Measurements from ENCODE around the gene SLBP.
"Not testable (repeated sequence)": the region's sequence is repeated elsewhere in the genome, so short reads cannot be mapped to it uniquely, and the experiment has no call there.

SLBP gene

DNA sequence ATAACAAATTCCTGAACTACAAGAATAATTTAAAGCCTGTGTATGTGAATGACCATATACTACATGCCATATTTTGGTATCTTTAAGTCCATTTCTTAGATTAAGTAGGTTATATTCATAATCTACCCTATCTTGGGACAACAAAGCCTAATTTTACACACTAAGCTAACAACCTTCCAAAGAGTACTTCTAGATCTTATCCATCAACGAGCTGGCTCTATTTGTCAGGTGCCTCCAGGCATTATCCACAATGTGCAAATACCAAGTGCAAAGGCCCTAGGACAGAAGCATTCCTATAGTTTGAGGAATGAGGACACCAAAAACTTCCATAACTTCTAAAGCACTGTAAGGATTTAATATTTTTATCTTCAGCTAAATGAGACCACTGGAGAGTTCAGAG lies 3.5 kb downstream of the SLBP start:
- DNase-seq (ENCODE audit: low read depth) = no peak

DNA sequence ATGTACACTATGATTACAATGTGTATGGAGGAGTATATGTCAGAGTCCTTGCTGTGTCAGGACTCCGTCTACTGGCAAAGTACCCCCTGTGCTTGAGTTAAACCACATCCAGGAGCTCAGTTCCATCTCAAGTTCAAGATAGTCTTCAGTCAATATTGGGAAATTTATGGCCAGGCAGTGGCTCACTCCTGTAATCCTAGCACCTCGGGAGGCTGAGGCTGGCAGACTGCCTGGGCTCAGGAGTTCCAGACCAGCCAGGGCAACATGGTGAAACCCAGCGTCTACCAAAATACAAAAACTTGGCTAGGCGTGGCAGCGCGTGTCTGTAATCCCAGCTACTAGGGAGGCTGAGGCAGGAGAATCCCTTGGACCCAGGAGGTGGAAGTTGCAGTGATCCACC lies 5.8 kb downstream of the SLBP start:
- no peak for DNase-seq (ENCODE audit: low read depth)

DNA sequence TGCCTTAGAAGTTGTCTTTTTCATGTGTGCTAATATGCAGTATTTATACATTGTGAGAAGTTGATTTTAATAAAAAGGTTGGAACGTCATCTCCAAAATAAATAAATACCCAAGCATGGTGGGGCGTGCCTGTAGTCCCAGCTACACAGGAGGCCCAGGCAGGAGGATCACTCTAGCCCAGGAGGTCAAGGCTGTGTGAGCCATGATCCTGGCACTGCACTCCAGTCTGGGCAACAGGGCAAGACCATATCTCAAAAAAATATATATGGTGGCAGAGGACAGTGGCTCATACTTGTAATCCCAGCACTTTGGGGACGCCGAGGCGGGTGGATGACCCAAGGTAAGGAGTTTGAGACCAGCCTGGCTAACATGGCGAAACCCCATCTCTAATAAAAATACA lies 6.4 kb downstream of the SLBP start:
- no peak for DNase-seq (ENCODE audit: low read depth)

DNA sequence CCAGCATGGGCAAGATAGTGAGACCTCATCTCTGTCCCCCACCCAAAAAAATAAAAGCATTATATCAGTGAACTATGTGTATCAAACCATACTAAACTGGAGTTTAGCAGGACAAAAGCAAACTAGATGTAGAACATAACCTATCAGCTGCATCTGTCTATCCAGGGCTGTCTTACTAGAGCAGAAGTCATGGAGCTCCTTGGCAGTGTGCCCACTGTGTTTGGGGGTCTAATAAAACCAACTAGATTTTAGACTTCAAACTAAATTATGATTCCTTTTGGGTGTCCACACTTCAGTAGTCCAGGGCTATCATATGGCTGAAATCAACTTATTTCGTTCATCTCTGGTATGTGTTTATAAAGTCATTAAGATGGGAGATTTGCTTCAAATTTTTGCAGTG lies 8.3 kb downstream of the SLBP start:
- no peak for DNase-seq (ENCODE audit: low read depth)

DNA sequence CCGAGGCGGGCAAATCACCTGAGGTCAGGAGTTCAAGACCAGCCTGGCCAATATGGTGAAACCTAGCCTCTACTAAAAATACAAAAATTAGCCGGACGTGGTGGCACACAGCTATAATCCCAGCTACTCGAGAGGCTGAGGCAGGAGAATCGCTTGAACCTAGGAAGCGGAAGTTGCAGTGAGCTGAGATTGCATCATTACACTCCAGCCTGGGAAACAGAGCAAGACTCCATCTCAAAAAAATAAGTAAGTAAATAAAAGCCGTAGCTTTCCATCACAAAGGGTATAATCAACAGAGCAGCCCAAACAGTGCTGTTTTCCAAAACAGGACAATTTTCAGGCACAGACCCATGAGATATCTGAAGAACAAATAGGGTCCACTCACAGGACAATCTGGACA lies 10.4 kb downstream of the SLBP start:
- DNase-seq (ENCODE audit: low read depth) = not testable (repeated sequence)

DNA sequence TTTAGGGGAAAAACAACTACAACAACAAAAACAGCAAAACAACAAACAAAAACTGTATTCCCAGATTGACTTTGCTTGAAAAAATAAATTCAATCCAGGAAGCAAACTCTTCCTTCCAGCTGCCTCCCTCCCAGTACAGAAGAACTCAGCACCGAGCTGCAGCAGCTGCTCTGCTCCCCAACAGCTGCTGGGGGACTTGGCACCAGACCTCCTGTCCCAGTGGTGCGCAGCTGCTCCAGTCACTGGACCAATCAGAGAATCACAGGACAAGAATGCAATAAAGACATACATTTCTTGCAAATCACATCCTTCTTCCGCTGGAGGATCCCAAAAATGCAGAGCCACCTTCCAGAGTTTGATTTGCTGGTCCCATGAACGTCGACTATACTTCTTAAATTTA lies 16.2 kb downstream of the SLBP start:
- no peak for DNase-seq (ENCODE audit: low read depth)

DNA sequence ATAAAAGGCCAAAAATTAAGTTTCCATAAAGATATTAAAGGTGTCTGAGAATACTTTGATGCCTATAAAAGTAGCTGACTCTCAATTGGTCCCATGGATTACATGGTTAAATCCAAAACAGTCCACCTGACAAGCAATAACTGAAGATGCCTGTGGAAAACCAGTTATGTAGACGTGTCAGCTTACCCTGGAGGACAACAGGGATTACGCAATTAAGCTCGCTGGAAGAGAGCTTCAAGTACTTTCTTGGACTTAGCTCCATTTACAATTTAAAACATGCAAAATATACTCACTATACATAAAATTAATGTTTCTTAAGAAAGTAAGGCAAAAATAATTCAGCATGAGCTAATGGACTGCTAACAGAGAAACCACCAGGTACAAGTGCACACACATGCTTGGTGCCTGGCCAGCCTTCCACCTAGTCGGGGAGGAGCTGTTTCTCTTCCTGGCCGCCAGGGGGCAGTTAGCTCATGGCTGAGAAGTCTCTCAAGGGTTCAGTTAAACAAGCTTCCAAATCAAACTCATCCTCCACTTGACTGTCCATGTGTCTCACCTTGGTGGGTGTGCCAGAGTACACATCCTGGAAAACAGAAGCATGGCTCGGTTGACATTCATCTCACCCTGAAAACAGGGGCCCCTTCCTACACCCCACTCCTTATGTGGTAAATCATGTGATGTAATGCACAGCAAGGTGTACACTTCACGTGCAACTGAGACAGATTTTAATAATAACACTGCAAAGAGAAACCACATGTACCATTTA lies 18.8 kb downstream of the SLBP start:
- DNase-seq (ENCODE audit: low read depth) = peak; percentile 63

DNA sequence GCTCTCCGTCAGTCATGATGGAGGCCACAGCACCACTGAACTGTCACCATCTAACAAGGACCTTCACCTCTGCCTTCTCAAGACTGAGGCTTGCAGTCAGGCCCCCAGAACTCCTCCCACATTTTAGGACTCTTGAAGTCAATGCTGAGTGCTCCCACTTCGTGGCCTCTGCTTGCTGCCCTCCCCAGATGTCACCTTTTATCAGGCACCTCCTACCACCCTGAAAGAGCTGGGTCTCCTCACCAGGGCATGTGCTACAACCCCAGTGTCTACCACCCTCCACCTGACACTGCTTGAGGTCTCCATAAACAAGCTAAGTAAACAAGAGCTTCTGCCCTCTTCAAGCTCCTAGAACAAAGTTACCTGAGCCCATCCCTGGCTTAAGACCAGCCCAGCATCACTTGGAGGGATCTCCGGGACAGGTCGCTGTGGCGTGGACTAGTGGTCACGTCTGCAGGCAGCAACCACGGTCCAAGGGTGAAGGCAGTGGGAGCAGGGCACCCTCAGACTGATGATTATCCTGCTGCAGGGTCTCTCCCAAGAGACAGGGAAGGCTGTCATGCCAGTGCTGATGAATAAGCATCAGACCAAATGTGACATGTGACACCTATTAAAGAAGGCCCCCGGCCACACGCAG lies 20.3 kb downstream of the SLBP start:
- DNase-seq (ENCODE audit: low read depth) = no peak

- no peak for DNase-seq (ENCODE audit: low read depth)
Measured at GRCh38 chr4:1690698-1691097, 21.4 kb downstream of the SLBP start.

DNA sequence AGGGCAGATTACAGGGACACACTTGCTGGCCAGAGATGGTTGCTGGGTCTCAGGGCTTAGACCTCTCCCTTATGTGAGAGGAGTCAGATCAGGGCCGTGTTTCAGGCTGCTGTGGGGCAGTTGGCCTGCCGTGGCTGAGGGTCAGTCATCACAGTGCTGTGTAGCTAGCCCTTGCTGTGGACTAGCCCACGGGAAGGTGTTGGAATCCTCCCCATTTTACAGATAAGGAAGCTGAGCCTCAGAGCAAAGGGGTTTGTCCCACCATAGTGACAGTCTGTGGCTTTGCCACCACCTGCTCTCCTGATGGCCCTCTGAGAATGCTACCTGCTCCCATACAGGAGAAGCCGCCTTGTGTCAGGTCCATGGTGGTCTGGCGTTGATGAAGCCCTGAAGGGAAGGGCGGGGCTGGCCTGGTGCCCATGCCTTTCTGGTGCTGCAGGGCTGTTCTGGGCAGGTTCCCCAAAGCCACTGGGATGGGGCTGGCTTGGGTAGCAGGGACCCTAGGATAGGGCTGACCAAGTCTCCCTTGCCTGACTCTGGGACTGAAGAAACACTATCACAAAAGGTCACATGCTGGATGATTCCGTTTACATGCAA lies 25.6 kb downstream of the SLBP start:
- no peak for DNase-seq (ENCODE audit: low read depth)

DNA sequence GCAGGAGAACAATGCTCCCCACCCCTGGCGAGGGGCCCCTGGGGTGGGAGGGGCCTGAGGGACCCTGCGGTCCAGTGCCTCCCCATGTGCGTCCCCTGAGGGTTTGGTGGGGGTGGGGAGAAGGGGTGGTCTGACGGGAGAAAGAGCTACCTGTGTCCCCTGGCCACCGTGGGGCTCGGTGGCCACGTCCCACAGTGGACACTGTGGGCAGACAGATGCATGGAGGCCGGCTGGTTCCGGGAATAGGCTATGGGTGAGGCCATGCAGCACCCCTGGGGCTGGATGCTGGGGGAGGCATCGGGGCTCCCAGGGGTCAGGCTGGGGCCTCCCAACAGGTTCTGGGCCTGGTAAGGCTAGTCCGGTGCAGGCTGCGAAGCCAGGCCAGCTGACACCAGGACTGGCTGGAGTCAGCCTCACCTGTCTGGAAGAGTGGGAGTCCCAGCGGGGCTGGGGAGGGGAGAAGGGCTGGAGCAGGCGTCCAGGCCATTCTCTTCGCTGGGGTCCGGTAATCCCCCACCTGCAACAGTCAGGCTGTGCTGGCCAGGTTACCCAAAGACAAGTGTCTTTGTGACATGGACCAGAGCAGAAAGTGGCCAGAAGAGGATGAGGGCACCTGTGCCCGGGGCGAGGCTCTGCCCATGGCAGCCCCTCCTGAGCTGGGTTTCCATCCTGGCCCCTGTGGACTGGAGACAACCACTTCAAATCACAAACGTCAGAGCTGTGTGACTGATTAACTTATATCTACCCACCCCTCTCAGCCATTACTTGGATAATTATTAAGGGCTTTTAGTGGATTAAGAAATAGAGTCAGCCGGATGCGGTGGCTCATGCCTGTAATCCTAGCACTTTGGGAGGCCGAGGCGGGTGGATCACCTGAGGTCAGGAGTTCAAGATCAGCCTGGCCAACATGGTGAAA lies 26.6 kb downstream of the SLBP start:
- no peak for DNase-seq (ENCODE audit: low read depth)

DNA sequence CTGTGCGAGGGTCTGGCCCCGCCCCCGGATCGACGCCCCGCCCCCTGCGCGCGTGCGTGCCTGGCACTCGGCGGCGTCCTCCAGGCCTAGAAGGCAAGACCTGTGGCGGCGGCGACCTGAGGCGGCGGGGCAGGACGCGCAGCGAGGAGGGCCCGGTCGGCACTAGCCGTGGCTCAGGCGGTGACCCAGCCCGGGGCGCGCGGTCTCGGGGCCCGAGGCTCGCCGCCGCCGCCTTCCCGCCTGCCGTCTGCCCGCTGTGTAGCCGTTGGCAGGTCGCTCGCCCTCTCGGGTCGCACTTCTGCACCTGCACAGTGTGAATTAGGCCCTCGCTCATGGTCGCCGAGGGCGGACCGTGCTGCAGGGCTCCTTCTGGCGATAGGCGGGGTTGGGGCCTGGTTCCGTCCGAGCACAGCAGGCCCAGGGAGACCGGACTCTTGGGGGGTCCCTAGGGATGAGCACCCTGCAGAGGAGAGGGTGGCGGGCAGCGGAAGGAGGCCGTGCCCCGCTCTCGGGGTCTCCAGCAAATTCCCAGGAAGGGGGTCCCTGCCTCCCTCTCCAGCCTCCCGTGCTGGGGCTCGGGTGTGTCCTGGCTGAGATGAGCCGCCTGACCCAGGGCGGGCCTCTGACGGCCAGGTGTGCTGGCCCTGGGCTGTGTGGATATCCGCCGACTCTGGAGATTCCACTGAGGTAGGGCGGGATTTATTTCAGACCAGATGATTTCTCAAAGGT lies 27.4 kb downstream of the SLBP start:
- DNase-seq (ENCODE audit: low read depth) = no peak

DNA sequence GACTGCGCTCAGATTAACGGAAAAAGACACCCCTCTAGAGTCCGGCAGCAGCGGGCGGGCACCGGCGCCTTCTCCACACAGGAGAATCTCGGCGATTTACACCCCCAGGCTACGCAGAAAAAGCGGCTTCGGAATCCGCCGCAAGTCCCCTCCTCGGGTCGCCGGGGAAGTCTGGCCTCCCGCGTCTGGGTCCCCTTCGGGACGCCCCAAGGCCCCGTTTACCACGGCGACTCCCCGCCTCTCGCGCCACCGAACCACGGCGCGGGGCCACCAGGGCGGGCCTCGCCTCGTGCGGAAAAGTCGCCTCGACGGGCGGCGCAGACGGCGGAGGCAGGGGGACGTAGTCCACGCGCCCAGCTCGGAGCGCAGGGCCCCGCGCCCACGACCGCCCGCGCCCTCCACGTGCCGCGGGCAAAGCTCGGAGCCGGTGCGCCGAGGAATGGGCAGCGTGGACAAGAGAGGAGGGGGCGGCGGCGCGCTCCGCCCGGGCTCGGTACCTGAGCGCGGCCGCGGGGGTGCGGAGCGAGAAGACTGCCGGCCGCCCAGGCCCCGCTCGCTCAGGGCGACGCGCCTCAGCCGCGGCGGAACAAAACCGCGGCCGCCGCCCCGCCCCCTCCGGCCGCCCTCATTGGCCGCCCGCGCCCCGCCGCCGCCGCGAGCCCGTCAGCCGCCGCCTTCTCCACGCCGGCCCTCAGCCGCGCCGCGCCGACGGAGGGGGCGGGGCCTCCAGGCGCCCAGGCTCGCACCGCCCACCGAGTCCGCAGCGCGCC lies 28.2 kb downstream of the SLBP start, which contains the start of gene FAM53A:
Gene FAM53A, minus strand, starts transcription at position 578 of the 770 bp plus-strand sequence. CDS start 15,572 bp downstream, outside the sequence.
- peak; percentile 91 for DNase-seq (ENCODE audit: low read depth)

DNA sequence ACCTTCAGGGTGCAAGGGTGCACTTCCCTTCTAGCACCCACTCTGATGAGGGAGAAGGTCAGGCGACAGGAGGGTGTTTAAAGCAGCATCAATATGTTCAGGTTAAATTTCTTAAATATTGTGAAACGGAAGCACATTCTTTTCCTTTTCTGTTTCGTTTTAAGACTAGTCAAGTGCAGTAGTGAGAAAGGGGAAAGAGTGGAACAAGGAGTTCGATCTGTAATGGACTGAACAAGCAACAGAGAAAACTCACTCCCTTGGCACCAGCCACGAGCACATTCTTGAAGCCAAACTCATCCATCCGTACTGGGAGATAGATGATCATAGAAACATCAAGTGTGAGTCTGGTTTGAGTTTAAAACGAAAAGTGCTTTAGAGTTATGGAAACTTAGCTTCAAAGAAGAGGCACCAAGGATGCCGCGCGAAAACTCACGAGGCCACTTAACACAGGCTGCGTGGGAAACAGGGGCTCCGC lies 28.8 kb downstream of the SLBP start:
- no peak for DNase-seq (ENCODE audit: low read depth)

GRCh38 chr4:1682860-1683259 lies 29.3 kb downstream of the SLBP start:
- DNase-seq (ENCODE audit: low read depth) = no peak

DNA sequence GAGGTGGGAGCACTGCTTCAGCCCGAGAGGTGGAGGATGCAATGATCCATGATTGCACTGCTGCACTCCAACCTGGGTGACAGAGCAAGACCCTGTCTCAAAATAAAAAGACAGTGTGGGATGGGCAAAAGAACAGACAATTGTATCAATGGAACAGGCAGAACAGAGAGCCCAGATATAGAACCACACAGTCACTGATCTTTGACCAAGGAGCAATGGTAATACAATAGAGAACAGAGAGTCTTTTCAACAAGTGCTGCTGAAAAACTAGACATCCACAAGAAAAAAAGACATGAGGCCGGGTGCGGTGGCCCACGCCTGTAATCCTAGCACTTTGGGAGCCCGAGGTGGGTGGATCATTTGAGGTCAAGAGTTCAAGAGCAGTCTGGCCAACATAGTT lies 33.9 kb downstream of the SLBP start:
- no peak for DNase-seq (ENCODE audit: low read depth)

DNA sequence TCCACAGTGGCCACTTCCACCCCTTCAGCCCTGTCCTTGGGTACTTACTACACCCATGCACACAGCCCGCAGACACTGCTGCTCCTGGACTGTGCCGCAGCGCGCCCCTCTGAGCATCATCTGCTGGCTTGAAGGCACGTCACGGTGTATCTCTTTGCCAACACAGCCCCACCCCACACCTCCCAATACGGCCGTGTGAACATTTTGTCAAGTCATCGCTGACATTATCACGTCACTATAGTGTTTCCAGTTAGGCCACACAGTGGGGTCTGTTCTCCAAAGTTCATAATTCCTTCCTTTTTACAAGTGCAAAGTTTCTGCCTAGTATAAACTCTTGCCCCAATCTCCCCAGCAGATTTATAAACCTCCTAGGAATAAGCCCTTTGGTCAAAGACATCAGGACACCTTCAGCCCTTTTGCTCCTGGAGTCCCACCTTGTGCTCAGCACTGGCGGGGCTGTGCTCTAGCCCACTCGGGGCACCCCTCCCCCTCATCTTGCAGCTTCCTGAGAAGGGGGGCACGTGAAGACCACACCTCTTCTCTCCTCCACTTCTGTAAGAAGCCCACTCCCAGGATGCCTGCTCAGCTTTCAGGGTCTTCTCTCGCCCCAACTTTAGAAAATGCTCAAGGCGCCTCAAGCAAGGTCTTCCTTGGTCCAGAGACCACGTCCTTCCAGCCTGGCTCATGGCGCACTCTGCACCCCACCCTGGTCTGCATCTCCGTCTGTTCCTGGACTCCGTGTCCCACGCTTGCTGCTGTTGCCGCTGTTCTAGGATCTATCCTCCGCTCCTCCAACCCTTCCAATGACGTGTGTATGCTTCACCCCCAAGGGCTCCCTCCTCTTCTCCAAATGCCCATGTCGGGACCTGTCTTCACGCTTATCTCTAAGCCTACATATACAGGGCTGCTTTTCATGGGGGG lies 35.3 kb downstream of the SLBP start:
- DNase-seq (ENCODE audit: low read depth) = no peak

DNA sequence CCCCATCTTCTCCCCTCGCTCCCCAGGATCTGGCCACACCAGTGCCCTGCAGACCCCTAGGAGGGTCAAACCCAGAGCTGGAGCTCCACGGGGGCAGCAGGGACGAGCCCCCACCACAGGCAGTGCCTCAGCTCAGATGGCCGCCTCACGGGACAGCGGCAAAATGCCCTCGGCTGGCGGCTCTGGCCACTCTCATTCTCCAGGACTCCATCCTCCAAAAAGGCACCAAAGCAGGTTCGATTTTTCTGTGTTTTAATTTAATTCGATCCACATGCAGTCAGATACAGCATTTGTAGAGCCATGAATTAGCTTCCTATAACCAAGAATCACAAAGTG lies 36.3 kb downstream of the SLBP start:
- DNase-seq (ENCODE audit: low read depth) = no peak

DNA sequence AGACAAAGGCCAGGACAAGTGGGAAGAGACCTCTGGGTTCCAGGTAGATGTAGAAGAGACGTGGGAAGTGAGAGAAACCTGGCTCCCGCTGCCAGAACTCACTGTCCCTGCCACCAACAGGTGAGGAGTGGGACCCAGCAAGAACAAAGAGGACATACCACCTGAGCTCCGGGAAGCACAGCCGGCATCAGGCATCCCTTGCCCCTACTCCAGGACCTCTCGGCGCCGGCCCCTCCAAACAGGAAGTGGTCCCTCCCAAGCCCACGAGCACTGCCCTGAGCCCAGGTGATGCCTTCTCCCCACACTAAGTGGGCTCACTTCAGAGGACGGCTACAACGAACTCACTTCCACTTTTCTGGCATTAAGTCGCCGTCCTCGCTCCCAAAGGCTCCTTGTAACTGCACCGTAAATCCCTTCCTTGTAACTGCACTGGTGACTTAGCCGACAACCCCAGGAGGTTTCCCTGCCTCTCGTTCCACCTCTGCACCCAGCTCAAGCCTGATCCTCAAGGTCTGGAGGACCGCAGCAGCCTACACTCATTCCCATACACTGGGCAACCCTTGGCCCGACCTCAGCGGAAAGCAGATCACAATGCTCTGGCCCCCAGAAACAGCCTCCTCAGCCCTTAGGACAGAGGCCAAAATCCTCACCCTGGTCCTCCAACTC lies 36.9 kb downstream of the SLBP start:
- DNase-seq (ENCODE audit: low read depth) = no peak

Measured in activated T-helper 1 cell treated with Interleukin-2 at 50 U/mL for 16 hours (primary cell).